Prostate gland (tissue), 2 donors: ENCODE measurements around the gene ANKRD39.

ENCODE experiments used
- CTCF ChIP-seq, 4 experiments: fragments of 200-600 bp in 2 of 4; fragments of 450-650 bp in 2 of 4; sonication (generic) in 2 of 4; IDR thresholded peaks; 1 replicate in 3 of 4; 2 replicates in 1 of 4; pipeline ENCODE4 v1.5.1; 2016 to 2019; ENCODE audit warnings: antibody characterized with exemption in 4 of 4, mild to moderate bottlenecking in 2 of 4, moderate library complexity in 2 of 4
- POLR2AphosphoS5 ChIP-seq: sonication (generic); formaldehyde crosslinking; IDR thresholded peaks from one replicate; pipeline ENCODE4 v1.6.1; 2017; ENCODE audit warnings: antibody characterized with exemption

GRCh38 chr2:96881349-96882195 lies 23.8 kb upstream of the ANKRD39 start:
- TF ChIP-seq CTCF (IDR thresholded peaks at IDR 0.05), result no peak
- no peak for TF ChIP-seq POLR2AphosphoS5
